GM18951 (cell line): Measurements from ENCODE around the gene ZNF695.

Experiments
- POLR2A ChIP-seq: IDR thresholded peaks from 4 replicates; pipeline ENCODE4 v1.6.1; 2011; ENCODE audit warnings: mild to moderate bottlenecking; ENCODE audit not compliant: insufficient read length, insufficient read depth; ENCODE audit errors: extremely low read depth
- in situ Hi-C: fragments of 300-500 bp; cut with MboI; formaldehyde crosslinking; loops from one replicate; pipeline ENCODE4 v1.12.0; 2022; ENCODE audit warnings: low sequenced_read_pairs, mixed read lengths, inconsistent platforms; ENCODE audit not compliant: unreplicated experiment

ZNF695 gene

DNA sequence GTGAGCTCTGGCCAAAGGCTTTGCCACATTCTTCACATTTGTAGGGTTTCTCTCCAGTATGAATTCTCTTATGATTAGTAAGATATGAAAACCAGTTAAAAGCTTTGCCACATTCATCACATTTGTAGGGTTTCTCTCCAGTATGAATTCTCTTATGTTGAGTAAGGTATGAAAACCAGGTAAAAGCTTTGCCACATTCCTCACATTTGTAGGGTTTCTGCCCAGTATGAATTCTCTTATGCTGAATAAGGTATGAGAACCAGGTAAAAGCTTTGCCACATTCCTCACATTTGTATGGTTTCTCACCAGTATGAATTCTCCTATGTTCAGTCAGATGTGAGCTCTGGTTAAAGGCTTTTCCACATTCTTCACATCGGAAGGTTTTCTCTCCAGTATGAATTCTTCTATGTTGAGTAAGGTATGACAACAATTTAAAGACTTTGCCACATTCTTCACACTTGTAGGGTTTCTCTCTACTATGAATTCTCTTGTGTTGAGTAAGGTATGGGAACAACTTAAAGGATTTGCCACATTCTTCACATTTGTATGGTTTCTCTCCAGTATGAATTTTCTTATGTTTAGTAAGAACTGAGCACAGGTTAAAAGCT lies 20.7 kb downstream of the ZNF695 start:
- TF ChIP-seq POLR2A = no peak

GRCh38 chr1:246978785-246979184 lies 29.1 kb downstream of the ZNF695 start:
- in situ Hi-C loops = no loop called here
- TF ChIP-seq POLR2A = no peak

More for the DNA sequence above, 20.7 kb downstream of the ZNF695 start:
- in situ Hi-C loops = no loop called here

DNA sequence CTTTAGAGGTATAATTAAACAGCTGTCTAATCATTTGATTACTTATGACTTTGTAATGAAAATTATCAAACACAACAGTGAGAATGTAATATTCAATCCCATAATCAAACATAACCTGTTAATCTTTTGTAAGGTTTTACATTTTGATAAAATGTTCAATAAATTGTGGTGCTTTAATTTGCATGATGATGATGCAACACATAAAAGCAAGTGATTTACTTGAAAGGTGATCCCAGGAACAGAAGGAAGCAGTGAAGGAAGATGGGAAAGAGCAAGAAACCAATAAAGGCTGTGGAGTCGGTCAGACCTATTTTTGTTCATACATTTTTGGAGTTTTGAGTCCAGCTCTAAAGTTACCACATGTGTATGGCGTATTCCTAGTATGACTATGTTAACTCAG lies 29.6 kb downstream of the ZNF695 start:
- no peak for TF ChIP-seq POLR2A
- in situ Hi-C loops = no loop called here

DNA sequence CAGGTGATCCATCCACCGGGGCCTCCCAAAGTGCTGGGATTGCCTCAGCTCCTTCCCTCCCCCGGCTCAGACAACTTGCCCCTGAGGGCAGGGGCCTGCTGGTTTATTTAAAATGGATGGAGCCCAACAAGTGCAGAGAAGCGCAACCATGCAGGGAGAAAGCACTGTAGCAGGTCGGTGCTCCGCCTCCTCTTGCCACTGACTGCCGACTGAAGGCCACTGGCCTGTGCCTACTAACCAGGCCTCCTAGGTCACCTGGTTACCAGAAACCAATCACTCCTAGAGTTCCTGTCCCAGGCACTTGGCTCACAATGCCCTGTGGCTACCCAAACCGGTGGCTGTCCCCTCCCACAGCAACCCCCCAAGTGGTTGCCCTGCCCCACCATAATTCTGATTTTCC lies 35.9 kb downstream of the ZNF695 start:
- no peak for TF ChIP-seq POLR2A
- in situ Hi-C loops = no loop called here

GRCh38 chr1:246971090-246971721 lies 36.7 kb downstream of the ZNF695 start:
- TF ChIP-seq POLR2A = no peak
- in situ Hi-C loops = no loop called here

GRCh38 chr1:246969621-246970020 lies 38.2 kb downstream of the ZNF695 start:
- no peak for TF ChIP-seq POLR2A
- in situ Hi-C loops = no loop called here

- in situ Hi-C loops = no loop called here
- no peak for TF ChIP-seq POLR2A
These were observed 41.4 kb downstream of the ZNF695 start for GRCh38 chr1:246966502-246966901.

- in situ Hi-C loops = no loop called here
- no peak for TF ChIP-seq POLR2A
These were observed 47.7 kb downstream of the ZNF695 start for GRCh38 chr1:246959944-246960693.

- in situ Hi-C loops = no loop called here
- no peak for TF ChIP-seq POLR2A
These were observed 53.7 kb downstream of the ZNF695 start for GRCh38 chr1:246954126-246954525.

GRCh38 chr1:246951413-246951812 lies 56.4 kb downstream of the ZNF695 start:
- in situ Hi-C loops = no loop called here
- TF ChIP-seq POLR2A = no peak

DNA sequence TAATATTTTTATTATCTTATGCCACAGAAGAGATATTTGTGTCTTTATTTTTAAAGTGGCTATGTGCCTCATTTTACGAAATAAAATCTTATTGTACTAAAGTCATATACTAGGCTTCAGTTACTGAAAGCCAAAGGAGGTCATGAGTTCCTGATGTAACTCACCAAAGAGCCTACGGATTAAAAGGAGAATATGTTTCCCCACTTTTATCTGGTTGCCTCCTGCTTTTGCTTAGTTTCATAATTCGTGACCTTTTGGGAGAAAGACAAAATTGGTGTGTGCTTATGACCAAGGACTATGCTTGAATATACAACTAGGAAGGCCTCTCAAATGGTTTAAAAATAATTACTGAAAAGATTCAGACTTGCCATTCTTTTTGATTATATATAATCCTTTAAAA lies 57.9 kb downstream of the ZNF695 start:
- in situ Hi-C loops = no loop called here
- no peak for TF ChIP-seq POLR2A

DNA sequence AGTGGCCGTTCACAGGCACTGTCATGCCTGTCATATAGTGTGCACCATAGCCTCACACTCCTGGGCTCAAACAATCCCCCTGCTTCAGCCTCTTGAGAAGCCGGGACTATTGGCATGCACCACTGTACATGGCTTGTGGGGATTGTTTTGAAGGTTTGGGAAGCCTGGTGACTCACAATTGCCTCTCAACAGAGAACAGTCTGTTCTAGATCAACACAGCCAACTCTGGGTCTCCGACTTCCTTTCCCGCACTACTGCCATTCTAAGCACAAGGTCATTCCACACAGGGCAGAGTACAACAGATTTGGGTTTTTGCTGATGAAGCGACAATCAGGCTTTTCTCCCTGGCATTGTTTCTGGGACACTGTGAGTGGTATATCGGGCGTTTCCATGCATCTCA lies 60.6 kb downstream of the ZNF695 start:
- TF ChIP-seq POLR2A = no peak
- in situ Hi-C loops = no loop called here

DNA sequence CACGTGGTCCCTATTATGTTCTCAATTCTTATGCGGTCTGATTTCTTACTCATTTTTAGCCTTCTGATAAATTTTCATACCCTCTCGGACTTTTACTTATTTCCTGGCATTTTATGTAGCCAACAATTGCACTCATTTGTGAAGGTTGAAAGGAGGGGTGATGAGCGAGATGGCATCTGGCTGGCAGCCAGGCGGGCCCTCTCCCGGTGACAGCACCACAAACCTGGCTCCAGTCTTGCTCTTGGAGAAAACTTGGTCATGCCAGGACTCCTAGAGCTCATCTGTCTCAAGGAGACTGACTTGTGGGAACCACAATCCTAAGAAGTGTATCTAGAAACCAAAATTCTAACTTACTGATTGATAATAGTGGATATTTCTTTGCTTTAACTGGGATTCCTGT lies 61.5 kb downstream of the ZNF695 start:
- in situ Hi-C loops = no loop called here
- TF ChIP-seq POLR2A = no peak
